Measurements from ENCODE around the gene ATXN7L1.

- TF ChIP-seq CTCF (IDR thresholded peaks at IDR 0.05) = no peak
- no peak for TF ChIP-seq POLR2A (IDR thresholded peaks at IDR 0.05)
Observed at GRCh38 chr7:105705427-105705826, 171.0 kb downstream of the ATXN7L1 start.

Measured in Peyer's patch (tissue), 4 donors.